HepG2 (cell line): Measurements from ENCODE around the gene PPP2R2B. TPM values are rescaled to one million over a fixed set of nuclear protein-coding genes. Genes with fewer than 3 reads are reported as not detected.

Experiments
- ATAC-seq: fragments of 200-7000 bp; cut with Tn5 transposase; 3 replicates; pipeline ENCODE4 v1.9.1; 2020; ENCODE audit warnings: mild to moderate bottlenecking, moderate library complexity
- BruUV-seq: library from RNA; stranded (reverse); fragments of 400-500 nt; replicated peaks from 2 replicates; lab custom pipeline; 2021; lab: Mats Ljungman, UMichigan
- CTCF ChIA-PET: fragments of 300-600 bp; formaldehyde crosslinking; extraction: SDS; loops from one replicate; lab custom pipeline; 2021; ENCODE audit warnings: low total read pairs, inconsistent platforms, low intra/inter-chr PET ratio; lab: Yijun Ruan, JAX
- POLR2A ChIA-PET: fragments of 350-600 bp; sonication (Branson Sonifier 250); formaldehyde crosslinking; loops from one replicate; lab custom pipeline; 2020; ENCODE audit warnings: antibody characterized with exemption, inconsistent platforms; lab: Yijun Ruan, JAX
- DNase-seq: peaks from one replicate; pipeline ENCODE4 v3.0.0-alpha.2; 2015; ENCODE audit warnings: low spot score
- FAIRE-seq: peaks from 3 replicates; lab custom pipeline; 2011; peaks lifted over from hg19 to GRCh38; lab: Jason Lieb, UNC
- H2AFZ ChIP-seq: one replicate; pipeline ENCODE4 v1.6.1; 2011; ENCODE audit warnings: low read length, inconsistent platforms
- H3K27ac ChIP-seq: fragments of 300-600 bp; 3 replicates; pipeline ENCODE4 v1.8.0; 2011; ENCODE audit warnings: mixed run types, mild to moderate bottlenecking, mixed read lengths, low read length, inconsistent platforms; ENCODE audit not compliant: insufficient read depth; ENCODE audit errors: extremely low read length
- H3K27me3 ChIP-seq, 2 experiments: fragments of 200-600 bp in 1 of 2; 2 replicates in 1 of 2; 3 replicates in 1 of 2; pipeline versions ENCODE4 v1.6.0 to v1.8.0; 2011; ENCODE audit warnings: low read length in 2 of 2, mild to moderate bottlenecking in 2 of 2, moderate library complexity in 2 of 2, inconsistent platforms in 1 of 2; ENCODE audit not compliant: insufficient read depth in 2 of 2, control insufficient read depth in 1 of 2
- H3K36me3 ChIP-seq, 2 experiments: fragments of 200-600 bp in 1 of 2; replicated peaks in 1 of 2; 2 replicates in 1 of 2; 3 replicates in 1 of 2; pipeline versions ENCODE4 v1.5.1 to v1.8.0; 2011; ENCODE audit warnings: low read length in 2 of 2, inconsistent platforms in 1 of 2; ENCODE audit not compliant: insufficient read depth in 2 of 2, control insufficient read depth in 1 of 2
- H3K4me1 ChIP-seq: 2 replicates; pipeline ENCODE4 v1.5.1; 2012; ENCODE audit warnings: low read length, inconsistent platforms; ENCODE audit not compliant: insufficient read depth
- H3K4me2 ChIP-seq: 2 replicates; pipeline ENCODE4 v1.6.0; 2011; ENCODE audit warnings: low read depth, low read length, inconsistent platforms
- H3K4me3 ChIP-seq, 3 experiments: fragments of 200-600 bp in 1 of 3; sonication (generic), shearing (Covaris generic) in 1 of 3; replicated peaks in 1 of 3; 2 replicates each; pipeline ENCODE4 v1.5.1; 2011 to 2016; ENCODE audit warnings: low read length in 3 of 3, inconsistent platforms in 2 of 3, low read depth in 2 of 3, mild to moderate bottlenecking in 2 of 3, control low read depth in 1 of 3, mixed read lengths in 1 of 3; ENCODE audit not compliant: insufficient read depth in 1 of 3
- H3K79me2 ChIP-seq: one replicate; pipeline ENCODE4 v1.6.1; 2011; ENCODE audit warnings: low read length, inconsistent platforms; ENCODE audit not compliant: insufficient read depth
- H3K9ac ChIP-seq: 2 replicates; pipeline ENCODE4 v1.6.0; 2011; ENCODE audit warnings: mild to moderate bottlenecking, low read depth, low read length, inconsistent platforms; ENCODE audit not compliant: insufficient read depth
- H3K9me3 ChIP-seq: 2 replicates; pipeline ENCODE4 v1.5.1; 2012; ENCODE audit warnings: mild to moderate bottlenecking, low read length
- H4K20me1 ChIP-seq: 2 replicates; pipeline ENCODE4 v1.6.0; 2011; ENCODE audit warnings: inconsistent platforms, mild to moderate bottlenecking, low read length, moderate library complexity; ENCODE audit not compliant: insufficient read depth
- CREB1 ChIP-seq, 2 experiments: fragments of 450-650 bp in 1 of 2; IDR thresholded peaks; 2 replicates each; pipeline ENCODE4 v1.6.1; 2016 to 2017; ENCODE audit warnings: control low read depth in 1 of 2, mild to moderate bottlenecking in 1 of 2, missing compliant biosample characterization in 1 of 2, missing genetic modification characterization in 1 of 2
- FLYWCH1 ChIP-seq: sonication (generic); formaldehyde crosslinking; IDR thresholded peaks from 2 replicates; pipeline ENCODE4 v1.8.1; 2023; ENCODE audit warnings: mild to moderate bottlenecking, missing genetic modification reagents
- FOXJ3 ChIP-seq: sonication (generic); formaldehyde crosslinking; IDR thresholded peaks from 2 replicates; pipeline ENCODE4 v1.4.0; 2020; ENCODE audit warnings: missing genetic modification reagents, mild to moderate bottlenecking, borderline replicate concordance
- GFI1 ChIP-seq: sonication (generic); formaldehyde crosslinking; IDR thresholded peaks from 2 replicates; pipeline ENCODE4 v1.5.0; 2020; ENCODE audit warnings: missing genetic modification reagents, mild to moderate bottlenecking, borderline replicate concordance
- IRX3 ChIP-seq: sonication (generic); formaldehyde crosslinking; IDR thresholded peaks from 2 replicates; pipeline ENCODE4 v1.8.1; 2023; ENCODE audit warnings: mild to moderate bottlenecking, low read depth, missing genetic modification reagents, borderline replicate concordance
- MIER2 ChIP-seq: IDR thresholded peaks from 2 replicates; pipeline ENCODE4 v1.6.1; 2016; ENCODE audit warnings: missing biosample characterization, missing genetic modification reagents
- MIER3 ChIP-seq: IDR thresholded peaks from 2 replicates; pipeline ENCODE4 v1.6.1; 2016; ENCODE audit warnings: missing compliant biosample characterization, borderline replicate concordance
- REL ChIP-seq: sonication (generic); formaldehyde crosslinking; conservative IDR thresholded peaks from 2 replicates; pipeline ENCODE4 v1.8.0; 2022; ENCODE audit warnings: mild to moderate bottlenecking, missing genetic modification reagents, moderate library complexity
- REXO4 ChIP-seq: sonication (generic); formaldehyde crosslinking; IDR thresholded peaks from 2 replicates; pipeline ENCODE4 v1.8.0; 2022; ENCODE audit warnings: missing genetic modification reagents, mild to moderate bottlenecking, borderline replicate concordance
- ZNF550 ChIP-seq: sonication (generic); formaldehyde crosslinking; IDR thresholded peaks from 2 replicates; pipeline ENCODE4 v1.4.0; 2020; ENCODE audit warnings: mild to moderate bottlenecking, missing genetic modification reagents, borderline replicate concordance
- ZNF775 ChIP-seq: sonication (generic); formaldehyde crosslinking; IDR thresholded peaks from 2 replicates; pipeline ENCODE4 v1.4.0; 2020; ENCODE audit warnings: missing genetic modification reagents, mild to moderate bottlenecking, moderate library complexity, borderline replicate concordance
- WGBS: methylation state at CpG from one replicate; pipeline ENCODE4 v1.1.6; 2017; ENCODE audit warnings: low lambda C conversion rate; 5-methylcytosine and 5-hydroxymethylcytosine counted together
- in situ Hi-C: cut with HindIII; loops from 2 replicates; pipeline ENCODE4 v1.10.0; 2017; ENCODE audit warnings: low pct_unique_long_range_greater_than_20kb; ENCODE audit not compliant: extremely low pct_ligation_motif_present
- intact Hi-C: fragments of 100-400 bp; cut with micrococcal nuclease; formaldehyde crosslinking; loops from one replicate; pipeline ENCODE4 v1.10.0; 2022; ENCODE audit not compliant: unreplicated experiment
- polyA plus RNA-seq, 8 experiments: library from polyadenylated mRNA; depleted of rRNA in 3 of 8; stranded (reverse) in 7 of 8; unstranded in 1 of 8; fragments of >200 nt; fragmentation: Illumina TruSeq in 4 of 8; extraction: Trizol in 4 of 8; gene quantifications; 2 replicates each; pipeline versions ENCODE4 v1.2.1 to v1.2.3, GENCODE V29; 2011 to 2016; ENCODE audit warnings: low read depth in 4 of 8, missing spikeins in 1 of 8, mixed read lengths in 1 of 8; ENCODE audit not compliant: insufficient read depth in 1 of 8
- total RNA-seq, 5 experiments: library from RNA; depleted of rRNA; stranded (reverse); fragments of >200 nt; fragmentation: Illumina TruSeq; extraction: Trizol; gene quantifications; 2 replicates each; pipeline ENCODE4 v1.2.3, GENCODE V29; 2016; ENCODE audit warnings: low read depth in 1 of 5
- TF ChIP-seq, protein P1 (sequence below): sonication (generic); formaldehyde crosslinking; IDR thresholded peaks from 2 replicates; pipeline ENCODE4 v1.8.0; 2022; ENCODE audit warnings: missing genetic modification reagents, mild to moderate bottlenecking, inconsistent platforms, borderline replicate concordance
- TF ChIP-seq, protein P2 (sequence below): sonication (generic); formaldehyde crosslinking; IDR thresholded peaks from 2 replicates; pipeline ENCODE4 v1.5.0; 2020; ENCODE audit warnings: mild to moderate bottlenecking, missing genetic modification reagents, borderline replicate concordance
- TF ChIP-seq, protein P3 (sequence below): sonication (generic); formaldehyde crosslinking; conservative IDR thresholded peaks from 2 replicates; pipeline ENCODE4 v1.4.0; 2020; ENCODE audit warnings: missing genetic modification reagents
- TF ChIP-seq, protein P4 (sequence below): sonication (generic); formaldehyde crosslinking; IDR thresholded peaks from 2 replicates; pipeline ENCODE4 v1.8.0; 2022; ENCODE audit warnings: mild to moderate bottlenecking, missing genetic modification reagents; ENCODE audit not compliant: insufficient replicate concordance

Gene PPP2R2B
- total and polyA plus RNA-seq, 2 of the 13 experiments (the other 11 are each of a cell fraction or from before 2014, with no cell fraction given) = not detected

DNA sequence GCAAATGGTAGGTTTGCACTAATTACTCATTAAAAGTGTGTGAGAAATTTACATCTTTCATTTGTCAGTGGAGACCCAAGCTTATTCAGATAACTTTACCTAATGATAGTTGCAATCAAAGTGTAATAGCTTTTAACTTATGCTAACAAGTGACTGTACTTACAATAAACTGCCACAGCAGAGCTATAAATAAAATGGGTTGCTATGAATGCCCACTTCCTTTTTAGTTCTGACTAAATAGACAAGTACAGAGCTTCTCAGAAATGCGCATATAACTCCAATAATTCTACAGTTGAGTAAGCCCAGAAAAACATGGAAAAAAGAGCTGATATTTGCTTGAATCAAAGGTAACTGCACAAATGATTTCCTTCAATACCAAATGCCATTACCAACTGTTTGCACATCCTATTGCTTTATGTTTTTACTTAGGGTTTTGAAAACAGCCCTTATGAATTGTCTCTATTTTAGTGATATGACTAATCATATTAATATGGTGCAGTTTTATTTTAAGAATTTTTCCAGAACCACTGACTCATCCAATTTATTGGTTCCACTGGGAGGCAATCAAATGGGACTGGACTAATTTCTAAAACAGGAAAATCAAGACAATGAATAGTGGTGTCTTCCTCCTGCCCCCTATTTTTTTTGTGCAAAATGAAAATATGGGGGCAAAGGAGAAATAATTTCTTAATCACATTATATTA, 84.1 kb downstream of the PPP2R2B start:
- ATAC-seq (no peak), DNase-seq (no peak), FAIRE-seq (no peak)
- ChIA-PET POLR2A (no interaction called here), CTCF (no interaction called here)
- no TSS peak for BruUV-seq
- Histone ChIP-seq H3K27ac (no peak overlapping the region), H3K9me3 (no peaks in the 10 kb centered on the region), H2AFZ (no peak overlapping the region), H3K9ac (no peak overlapping the region), H3K27me3 (no peaks in the 10 kb centered on the region), H3K79me2 (no peaks in the 10 kb centered on the region), H3K4me1 (no peaks in the 10 kb centered on the region), H3K36me3 (no peaks in the 10 kb centered on the region), H3K4me3 (no peak overlapping the region), H4K20me1 (no peaks in the 10 kb centered on the region), H3K4me2 (no peak overlapping the region)
- in situ Hi-C loops (no loop called here), intact Hi-C loops (no loop called here)
- 21% methylated on average over 1 of the region's 1 CpG for whole genome bisulfite sequencing
- TF ChIP-seq ZNF550 (CRISPR knock-in tag) (no peak), FLYWCH1 (CRISPR knock-in tag) (no peak), CREB1 (IDR thresholded peaks at IDR 0.05) (no peak), CREB1 (CRISPR knock-in tag; IDR thresholded peaks at IDR 0.05) (no peak), IRX3 (CRISPR knock-in tag) (no peak), REL (CRISPR knock-in tag) (no peak), GFI1 (no peak), REXO4 (CRISPR knock-in tag) (no peak), MIER3 (CRISPR knock-in tag) (no peak), ZNF775 (CRISPR knock-in tag) (no peak), MIER2 (CRISPR knock-in tag) (no peak), FOXJ3 (CRISPR knock-in tag) (no peak)
- TF ChIP-seq, protein P1, sequence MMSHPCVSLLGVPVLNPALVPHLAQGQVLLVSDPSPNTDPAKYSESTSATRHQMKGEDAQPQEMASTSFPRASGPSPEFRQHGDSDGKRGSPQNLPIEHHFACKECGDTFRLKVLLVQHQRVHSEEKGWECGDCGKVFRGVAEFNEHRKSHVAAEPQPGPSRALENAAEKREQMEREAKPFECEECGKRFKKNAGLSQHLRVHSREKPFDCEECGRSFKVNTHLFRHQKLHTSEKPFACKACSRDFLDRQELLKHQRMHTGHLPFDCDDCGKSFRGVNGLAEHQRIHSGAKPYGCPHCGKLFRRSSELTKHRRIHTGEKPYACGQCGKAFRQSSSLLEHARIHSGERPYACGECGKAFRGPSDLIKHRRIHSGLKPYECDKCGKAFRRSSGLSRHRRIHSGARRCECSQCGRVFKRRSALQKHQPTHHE = no peak
- TF ChIP-seq, protein P2, sequence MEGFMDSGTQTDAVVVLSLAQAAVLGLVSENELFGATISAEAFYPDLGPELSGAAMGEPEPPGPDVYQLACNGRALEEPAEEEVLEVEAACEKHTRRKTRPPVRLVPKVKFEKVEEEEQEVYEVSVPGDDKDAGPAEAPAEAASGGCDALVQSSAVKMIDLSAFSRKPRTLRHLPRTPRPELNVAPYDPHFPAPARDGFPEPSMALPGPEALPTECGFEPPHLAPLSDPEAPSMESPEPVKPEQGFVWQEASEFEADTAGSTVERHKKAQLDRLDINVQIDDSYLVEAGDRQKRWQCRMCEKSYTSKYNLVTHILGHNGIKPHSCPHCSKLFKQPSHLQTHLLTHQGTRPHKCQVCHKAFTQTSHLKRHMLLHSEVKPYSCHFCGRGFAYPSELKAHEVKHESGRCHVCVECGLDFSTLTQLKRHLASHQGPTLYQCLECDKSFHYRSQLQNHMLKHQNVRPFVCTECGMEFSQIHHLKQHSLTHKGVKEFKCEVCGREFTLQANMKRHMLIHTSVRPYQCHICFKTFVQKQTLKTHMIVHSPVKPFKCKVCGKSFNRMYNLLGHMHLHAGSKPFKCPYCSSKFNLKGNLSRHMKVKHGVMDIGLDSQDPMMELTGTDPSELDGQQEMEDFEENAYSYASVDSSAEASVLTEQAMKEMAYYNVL = no peak
- TF ChIP-seq, protein P3, sequence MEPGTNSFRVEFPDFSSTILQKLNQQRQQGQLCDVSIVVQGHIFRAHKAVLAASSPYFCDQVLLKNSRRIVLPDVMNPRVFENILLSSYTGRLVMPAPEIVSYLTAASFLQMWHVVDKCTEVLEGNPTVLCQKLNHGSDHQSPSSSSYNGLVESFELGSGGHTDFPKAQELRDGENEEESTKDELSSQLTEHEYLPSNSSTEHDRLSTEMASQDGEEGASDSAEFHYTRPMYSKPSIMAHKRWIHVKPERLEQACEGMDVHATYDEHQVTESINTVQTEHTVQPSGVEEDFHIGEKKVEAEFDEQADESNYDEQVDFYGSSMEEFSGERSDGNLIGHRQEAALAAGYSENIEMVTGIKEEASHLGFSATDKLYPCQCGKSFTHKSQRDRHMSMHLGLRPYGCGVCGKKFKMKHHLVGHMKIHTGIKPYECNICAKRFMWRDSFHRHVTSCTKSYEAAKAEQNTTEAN (CRISPR knock-in tag) = no peak
- TF ChIP-seq, protein P4, sequence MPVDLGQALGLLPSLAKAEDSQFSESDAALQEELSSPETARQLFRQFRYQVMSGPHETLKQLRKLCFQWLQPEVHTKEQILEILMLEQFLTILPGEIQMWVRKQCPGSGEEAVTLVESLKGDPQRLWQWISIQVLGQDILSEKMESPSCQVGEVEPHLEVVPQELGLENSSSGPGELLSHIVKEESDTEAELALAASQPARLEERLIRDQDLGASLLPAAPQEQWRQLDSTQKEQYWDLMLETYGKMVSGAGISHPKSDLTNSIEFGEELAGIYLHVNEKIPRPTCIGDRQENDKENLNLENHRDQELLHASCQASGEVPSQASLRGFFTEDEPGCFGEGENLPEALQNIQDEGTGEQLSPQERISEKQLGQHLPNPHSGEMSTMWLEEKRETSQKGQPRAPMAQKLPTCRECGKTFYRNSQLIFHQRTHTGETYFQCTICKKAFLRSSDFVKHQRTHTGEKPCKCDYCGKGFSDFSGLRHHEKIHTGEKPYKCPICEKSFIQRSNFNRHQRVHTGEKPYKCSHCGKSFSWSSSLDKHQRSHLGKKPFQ (CRISPR knock-in tag) = no peak
